Measurements from ENCODE around the gene STK39.

DNA sequence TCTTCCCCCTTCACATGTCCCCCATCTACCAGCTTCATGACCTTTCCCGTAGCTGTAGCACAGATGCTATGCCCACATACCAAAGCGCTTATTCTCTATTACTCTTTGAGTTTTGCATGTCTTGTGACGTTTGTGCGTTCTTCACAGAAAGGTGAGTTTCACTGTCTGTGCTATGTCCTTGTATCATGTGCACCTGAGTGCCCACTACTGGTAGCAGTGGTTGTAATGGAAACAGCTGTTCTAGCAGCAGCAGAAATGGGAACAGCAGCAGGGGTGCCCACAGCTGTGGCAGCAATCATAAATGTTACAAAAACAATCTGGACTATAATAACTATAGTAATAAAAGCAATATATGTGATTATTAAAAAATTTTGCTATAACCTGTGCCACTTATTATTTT is 127.1 kb downstream of the STK39 start:
- no peak for TF ChIP-seq RAD21 (conservative IDR thresholded peaks at IDR 0.05 in 1 of 2, IDR thresholded peaks at IDR 0.05 in 1 of 2)
- TF ChIP-seq, protein P1, sequence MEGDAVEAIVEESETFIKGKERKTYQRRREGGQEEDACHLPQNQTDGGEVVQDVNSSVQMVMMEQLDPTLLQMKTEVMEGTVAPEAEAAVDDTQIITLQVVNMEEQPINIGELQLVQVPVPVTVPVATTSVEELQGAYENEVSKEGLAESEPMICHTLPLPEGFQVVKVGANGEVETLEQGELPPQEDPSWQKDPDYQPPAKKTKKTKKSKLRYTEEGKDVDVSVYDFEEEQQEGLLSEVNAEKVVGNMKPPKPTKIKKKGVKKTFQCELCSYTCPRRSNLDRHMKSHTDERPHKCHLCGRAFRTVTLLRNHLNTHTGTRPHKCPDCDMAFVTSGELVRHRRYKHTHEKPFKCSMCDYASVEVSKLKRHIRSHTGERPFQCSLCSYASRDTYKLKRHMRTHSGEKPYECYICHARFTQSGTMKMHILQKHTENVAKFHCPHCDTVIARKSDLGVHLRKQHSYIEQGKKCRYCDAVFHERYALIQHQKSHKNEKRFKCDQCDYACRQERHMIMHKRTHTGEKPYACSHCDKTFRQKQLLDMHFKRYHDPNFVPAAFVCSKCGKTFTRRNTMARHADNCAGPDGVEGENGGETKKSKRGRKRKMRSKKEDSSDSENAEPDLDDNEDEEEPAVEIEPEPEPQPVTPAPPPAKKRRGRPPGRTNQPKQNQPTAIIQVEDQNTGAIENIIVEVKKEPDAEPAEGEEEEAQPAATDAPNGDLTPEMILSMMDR (IDR thresholded peaks at IDR 0.05) = no peak
- TF ChIP-seq POLR2A (IDR thresholded peaks at IDR 0.05; ENCODE audit: low read length) = no peak
- no peak for TF ChIP-seq EP300 (IDR thresholded peaks at IDR 0.05)
- TF ChIP-seq POLR2AphosphoS2 (conservative IDR thresholded peaks at IDR 0.05; ENCODE audit: low read length) = no peak
- no peak for TF ChIP-seq SMC3 (IDR thresholded peaks at IDR 0.05)
- no peak for TF ChIP-seq TP53 (CRISPR knock-in tag; IDR thresholded peaks at IDR 0.05)
- TF ChIP-seq, protein P2, sequence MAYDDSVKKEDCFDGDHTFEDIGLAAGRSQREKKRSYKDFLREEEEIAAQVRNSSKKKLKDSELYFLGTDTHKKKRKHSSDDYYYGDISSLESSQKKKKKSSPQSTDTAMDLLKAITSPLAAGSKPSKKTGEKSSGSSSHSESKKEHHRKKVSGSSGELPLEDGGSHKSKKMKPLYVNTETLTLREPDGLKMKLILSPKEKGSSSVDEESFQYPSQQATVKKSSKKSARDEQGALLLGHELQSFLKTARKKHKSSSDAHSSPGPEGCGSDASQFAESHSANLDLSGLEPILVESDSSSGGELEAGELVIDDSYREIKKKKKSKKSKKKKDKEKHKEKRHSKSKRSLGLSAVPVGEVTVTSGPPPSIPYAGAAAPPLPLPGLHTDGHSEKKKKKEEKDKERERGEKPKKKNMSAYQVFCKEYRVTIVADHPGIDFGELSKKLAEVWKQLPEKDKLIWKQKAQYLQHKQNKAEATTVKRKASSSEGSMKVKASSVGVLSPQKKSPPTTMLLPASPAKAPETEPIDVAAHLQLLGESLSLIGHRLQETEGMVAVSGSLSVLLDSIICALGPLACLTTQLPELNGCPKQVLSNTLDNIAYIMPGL (CRISPR knock-in tag; IDR thresholded peaks at IDR 0.05; ENCODE audit: borderline replicate concordance) = no peak

All from A549 (cell line).